Activated CD4-positive, CD25-positive, alpha-beta regulatory T cell treated with anti-CD3 and anti-CD28 coated beads, Interleukin-2, amount 50 U/mL, for 24 hours (primary cell): Measurements from ENCODE around the gene NR1D1.

Experiments used
- ATAC-seq, 2 donors: fragments of 150-1000 bp; cut with Tn5 transposase; one replicate each; pipeline ENCODE4 v1.10.0; 2021; ENCODE audit warnings: mild to moderate bottlenecking in 1 of 2, moderate library complexity in 1 of 2

NR1D1 gene

GRCh38 chr17:40111221-40112128 lies 11.1 kb upstream of the NR1D1 start:
- ATAC-seq: peak; percentile 39 to 43

DNA sequence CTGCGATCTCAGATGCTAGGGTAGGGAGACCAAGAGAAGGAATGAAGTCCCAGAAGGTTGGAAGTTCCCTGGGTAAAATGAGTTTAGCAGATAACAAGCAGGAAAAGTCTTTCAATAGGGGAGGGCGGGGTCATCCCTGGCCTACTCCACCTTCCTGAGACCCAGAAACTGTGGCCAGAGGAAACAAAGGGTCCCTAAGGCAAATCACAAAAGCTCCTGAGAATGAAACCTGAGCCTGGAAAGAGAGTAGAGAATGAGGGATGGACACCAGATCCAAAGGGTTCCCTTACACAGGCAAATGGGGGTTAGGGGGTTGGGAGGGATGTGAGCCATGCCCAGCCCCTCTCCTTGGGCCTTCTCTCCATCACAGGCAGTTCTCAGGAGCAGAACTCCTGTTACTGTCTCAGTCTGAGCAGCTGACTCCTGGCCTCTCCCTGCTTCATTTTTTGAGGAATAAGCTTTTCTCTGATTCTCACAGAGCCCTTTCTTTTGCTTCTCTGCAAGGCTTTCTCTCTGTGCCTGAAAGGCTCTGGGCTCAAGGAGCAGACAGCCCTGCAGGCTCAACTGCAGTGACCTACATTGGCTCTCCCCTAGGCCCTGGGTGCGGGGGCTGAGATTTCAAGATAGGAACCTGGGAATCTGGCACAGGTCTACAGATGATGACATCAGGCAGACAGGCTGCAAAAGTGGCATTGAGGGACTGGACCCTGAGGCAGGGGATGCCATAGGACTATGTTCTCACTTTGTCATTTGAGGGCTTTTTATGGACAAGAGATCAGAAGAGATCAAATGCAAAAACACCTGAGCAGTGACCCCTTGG lies 9.8 kb upstream of the NR1D1 start:
- ATAC-seq: no peak

DNA sequence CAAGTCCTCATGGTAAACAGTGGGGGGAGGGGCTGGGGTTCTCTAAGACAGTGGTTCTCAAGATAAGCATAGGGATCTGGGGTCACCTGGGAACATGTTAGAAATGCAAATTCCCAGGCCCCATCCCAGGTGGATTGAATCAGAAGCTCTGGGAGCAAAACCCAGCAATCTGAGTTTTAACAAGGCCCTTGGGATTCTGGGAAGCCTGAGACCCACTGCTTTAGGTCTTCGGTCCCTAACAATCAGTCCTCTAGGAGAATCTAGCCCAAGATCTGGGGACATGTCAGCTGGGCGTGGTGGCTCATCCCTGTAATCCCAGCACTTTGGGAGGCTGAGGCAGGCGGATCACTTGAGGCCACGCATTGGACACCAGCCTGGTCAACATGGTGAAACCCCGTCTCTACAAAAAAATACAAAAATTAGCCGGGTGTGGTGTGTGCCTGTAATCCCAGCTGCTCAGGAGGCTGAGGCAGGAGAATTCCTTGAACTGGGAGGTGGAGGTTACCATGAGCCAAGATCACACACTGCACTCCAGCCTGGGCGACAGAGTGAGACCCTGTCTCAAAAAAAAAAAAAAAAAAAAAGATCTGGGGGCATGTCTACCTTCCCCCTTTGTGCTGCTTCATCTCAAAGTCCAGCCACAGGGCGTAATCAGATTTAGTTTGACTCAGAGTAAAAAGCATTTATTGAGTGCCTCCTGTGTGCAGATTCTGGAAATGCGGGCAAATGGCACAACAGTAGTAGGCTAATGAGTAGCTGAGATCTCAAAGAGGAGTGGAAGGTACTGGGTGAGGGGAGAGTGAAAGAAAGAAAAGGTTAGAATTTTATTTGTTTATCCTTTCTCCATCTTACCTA lies 8.8 kb upstream of the NR1D1 start:
- no peak for ATAC-seq

DNA sequence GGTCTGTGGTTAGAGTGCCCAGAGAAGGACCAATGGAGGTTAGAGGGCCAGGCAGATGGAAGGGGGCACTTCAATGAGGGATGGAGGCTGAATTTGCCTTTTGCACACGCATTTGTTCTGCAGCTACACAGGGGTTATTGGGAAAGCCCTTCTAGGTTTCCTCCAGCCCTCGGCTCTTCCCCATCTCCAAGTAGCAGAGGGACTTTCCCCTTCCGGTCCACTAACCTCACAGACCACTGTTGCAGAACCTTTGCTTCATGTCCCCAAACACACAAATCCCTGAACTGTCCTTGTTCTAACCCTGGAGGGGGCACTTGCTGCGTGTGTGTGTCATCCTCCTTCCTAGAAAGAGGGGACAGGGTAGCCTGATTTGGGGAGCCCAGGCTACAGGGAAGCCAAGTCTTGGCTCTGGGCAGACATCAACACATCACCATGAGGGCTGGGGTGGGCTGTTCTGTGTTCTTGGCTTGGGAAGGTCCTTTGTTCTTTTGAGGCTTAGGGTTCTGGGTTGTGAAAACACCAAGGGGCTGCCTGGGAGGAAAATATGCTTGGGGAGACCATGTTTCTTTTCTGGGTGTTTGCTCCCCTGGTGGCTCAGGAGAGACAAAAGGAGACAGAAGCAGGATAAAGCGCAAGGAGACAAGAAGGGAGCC lies 7.3 kb upstream of the NR1D1 start:
- ATAC-seq: no peak

DNA sequence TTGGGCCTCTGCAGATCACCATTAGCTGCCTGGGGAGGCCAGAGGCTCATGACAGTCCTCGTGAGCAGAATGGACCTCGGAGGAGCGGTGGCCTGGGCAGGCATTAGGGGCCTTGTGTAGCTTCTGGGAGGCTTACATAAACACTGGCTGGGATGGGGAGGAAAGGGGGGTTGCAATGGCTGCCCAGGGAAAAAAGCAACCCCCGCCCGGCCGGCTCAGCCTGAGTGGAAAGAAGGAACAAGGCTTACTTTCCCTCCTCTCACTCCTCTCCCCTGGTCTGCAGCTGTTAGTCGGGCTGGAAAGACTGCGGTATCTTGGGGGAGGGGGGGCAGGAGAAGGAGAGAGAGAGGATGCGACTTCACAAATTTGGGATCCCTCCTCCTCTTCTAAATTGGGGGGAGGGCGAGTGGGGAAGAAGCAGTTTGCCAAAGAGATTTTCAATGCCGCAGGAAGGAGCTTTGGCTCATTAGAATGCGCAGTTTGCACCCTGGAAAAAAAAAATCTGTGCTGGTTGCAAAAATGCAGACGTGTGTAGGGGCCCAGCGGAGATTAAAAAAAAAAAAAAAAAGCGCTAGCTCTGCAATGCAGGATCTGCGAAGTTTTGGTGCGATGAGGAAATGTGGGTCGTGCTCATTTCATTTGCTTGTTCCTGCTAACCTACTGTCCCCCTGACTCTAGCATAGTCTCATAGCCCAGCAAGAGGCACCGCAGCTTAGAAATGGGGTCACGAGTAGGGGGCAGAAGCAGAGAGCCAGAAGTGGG lies 6.6 kb upstream of the NR1D1 start:
- ATAC-seq: no peak

DNA sequence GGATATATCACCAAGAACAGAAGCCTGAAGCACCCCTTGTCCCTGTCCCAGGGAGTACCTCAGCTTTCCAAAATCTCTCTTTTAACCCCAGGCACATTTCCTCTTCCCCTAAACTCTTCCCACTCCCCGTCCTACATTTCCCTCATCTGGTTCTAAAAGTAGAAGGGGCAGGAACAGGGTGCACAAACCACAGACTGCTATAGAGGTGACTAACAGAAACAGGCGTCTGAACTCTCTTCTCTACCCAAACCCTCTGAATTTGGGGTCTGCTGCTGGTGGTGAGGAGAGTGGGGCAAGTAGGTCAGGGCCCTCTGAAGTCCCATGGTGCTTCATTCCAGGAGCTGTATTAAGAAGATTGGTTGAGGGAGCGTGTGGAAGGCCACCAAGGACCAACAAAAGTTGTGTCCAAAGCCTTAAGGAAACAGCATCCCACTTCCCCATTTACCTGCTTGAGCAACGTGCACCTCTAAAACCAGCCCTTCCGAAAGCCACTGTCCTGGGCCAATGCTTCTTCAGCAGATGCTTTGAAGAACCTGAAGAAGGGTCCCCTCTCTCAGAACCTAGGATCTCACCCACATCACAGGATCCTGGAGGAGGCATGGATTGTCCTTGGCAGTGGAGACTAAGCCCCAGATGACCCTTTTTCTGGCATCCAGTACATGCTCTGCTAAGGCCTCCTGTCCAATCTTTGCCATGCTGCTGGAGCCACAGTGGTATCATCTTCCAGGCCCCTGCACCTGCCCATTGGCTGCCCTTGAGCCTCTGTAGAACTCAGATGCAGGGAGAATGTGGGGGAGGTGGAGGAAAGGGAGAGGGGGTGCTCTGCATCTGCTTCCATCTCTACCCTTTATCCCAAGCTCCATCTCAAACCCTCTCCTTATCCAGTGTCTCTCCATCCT lies 5.7 kb upstream of the NR1D1 start:
- ATAC-seq: no peak

DNA sequence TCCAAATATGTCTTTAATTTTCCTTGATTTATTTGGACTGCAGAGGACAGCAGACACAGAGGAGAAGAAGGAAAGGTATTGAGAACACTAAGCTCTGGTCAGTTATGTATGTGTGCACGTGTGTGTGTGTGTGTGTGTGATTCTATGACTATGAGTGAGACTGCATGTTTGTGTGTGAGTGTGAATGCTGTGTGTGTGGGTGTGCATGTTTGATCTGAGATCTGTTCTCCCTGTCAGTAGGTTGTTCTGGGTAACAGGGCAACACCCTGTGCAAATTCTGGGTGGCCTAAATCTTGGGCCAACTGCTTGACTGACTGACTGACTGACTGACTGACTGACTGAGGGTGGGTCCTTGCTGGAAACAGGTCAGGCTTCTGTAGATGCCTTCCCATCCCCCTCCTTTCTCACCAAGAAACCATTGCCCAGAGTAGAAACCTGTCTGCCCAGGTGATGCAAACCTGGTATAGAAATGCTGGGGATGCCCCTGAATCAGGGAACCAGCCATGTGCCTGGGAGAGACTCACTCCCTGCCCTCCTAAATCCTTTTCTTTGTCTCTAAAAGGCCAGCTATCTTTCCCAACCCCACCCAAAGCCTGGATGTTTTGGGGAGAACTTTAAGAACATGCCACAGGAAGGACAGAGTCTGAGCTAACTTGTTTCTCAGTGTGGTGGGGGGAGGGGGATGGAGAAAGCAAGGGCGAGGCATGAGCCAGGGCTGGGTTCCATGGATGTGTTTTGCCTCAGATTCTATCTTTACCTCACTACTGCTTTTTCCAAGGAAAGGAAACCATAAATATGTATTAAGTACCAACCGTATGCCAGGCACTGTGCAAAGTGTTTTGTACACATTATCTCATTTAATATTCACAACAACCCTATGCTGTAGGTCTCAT lies 4.5 kb upstream of the NR1D1 start:
- ATAC-seq: no peak

GRCh38 chr17:40103688-40104087 lies 3.3 kb upstream of the NR1D1 start:
- ATAC-seq: no peak

GRCh38 chr17:40103071-40103661 lies 2.8 kb upstream of the NR1D1 start:
- ATAC-seq: no peak

DNA sequence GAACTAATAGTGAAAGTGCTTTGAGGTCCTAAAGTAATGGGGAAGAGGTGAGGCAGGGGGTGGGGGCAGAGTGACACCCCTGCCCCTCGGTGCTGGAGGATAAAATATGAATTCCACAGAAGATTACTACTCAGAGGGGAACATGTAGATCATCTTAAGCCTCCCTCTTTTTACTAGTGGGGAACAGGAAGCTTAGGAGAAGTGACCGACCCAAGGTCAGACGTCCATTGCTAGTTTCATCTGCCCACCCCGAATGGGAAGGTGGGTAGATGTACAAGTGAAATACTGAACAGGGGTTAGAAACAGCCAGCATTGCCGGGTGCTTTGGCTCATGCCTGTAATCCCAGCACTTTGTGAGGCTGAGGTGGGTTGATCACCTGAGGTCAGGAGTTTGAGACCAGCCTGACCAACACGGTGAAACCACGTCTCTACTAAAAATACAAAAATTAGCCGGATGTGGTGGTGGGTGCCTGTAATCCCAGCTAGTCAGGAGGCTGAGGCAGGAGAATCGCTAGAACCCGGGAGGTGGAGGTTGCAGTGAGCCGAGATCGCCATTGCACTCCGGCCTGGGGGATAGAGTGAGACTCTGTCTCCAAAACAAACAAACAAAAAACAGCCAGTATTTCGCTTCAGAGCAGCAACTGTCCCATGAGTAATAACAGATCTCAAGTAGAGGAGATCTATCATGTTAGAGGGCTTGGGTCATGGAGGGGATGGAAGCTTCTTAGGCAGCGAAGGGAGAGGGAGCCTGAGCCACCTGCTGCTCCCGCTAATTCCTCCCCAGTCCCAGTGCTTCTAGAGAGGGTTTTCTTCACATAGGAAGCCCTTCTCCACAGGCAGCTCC lies 1.2 kb upstream of the NR1D1 start:
- ATAC-seq: no peak

- ATAC-seq: peak; percentile 12 to 22
Measured at GRCh38 chr17:40100669-40101366, 429 bp upstream of the NR1D1 start.

- ATAC-seq: no peak
Measured at GRCh38 chr17:40099619-40100418, 570 bp downstream of the NR1D1 start.

DNA sequence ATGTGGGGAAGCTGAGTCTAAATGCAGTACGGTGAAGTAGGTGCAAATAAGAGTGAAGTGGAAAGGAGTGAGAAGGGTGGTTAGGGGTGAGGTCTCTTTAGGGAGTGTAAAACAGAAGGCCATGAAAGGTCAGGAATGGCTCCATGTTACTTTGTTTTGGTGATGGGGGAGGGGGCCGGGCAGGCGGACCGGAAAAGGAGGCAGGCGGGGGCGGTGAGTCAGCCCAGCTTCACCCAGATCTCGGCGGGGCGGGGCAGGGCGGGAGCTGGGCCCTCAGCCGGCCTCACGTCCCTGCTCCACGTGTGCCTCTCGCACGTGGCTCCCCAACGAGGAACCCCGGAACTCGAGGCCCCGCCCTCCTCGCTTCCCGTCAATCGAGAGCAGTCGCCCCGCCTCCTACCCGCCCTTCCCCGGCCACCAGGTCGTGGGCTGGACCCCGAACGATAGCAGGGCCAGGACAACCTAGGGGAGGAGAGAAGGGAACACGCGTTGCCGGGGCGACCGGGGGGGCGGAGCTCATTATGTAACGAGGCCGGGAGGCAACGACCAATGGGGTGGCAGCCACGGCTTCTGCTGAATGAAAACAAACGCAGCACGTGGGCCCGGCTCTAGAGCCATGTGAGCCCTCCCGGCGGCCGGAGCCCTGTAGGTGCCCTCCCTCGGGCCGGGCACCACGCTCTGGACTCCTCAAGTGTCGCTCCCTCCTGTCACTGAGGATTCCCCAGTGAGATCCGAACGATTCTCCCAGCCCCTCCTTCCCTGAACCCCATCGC lies 1.4 kb downstream of the NR1D1 start:
- peak; percentile 76 to 77 for ATAC-seq

DNA sequence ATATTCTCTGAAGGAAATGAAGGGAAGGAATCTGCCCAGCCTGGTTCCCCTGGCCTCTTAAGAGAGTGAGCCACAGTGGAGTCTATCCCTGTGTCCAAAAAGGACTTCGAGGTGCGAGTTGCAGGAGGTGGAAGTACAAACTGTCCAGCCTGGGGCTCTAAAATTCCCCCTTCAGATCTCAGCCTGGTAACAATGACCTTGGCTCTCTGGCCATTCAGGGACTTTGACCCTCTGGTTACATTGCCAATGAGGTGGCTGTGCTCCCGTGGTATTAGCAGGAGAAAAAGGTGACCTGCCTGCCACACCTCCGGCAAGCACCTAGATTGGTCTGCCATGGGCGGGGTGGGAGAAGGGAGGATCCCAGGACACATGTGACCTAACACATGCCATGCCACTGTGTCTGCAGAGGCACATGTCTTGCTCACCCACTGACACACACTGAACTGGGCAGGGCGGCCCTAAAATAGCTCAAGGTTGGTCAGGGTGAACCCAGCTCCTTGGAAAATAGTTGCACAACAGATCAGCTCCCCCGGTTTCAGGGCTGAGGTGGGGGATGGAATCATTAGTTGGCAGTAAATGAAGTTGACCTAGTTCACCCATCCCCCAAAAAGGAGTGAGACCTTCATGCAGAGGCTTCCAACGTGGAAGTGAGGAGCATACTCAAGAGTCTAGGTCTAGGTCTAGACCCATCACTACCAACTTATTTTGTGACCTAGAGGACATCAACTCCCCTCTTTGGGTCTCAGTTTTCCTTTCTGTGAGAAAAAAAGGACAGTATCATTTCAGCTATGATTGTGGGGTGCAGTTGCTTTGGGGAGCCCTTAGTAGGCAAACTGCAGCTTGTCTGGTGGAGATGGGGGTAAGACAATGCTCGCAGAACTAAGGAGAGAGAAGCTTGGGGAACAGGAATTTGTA lies 2.2 kb downstream of the NR1D1 start:
- ATAC-seq: no peak

DNA sequence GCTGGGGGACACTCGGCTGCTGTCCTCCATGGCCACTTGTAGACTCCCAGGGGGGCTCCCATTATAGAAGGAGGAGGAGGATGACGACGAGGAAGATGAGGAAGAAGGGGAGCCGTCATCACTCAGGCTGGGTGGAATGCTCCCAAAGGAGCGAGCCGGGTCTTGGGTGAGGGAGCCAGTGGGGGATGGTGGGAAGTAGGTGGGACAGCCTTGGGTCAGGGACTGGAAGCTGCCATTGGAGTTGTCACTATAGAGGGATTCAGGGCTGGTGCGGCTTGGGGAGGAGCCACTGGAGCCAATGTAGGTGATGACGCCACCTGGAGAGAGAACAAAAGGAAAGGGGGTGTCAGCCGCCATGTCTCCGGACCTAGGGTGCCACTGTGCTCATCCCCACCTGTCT lies 3.3 kb downstream of the NR1D1 start:
- no peak for ATAC-seq
